Measurements from ENCODE around the gene CRYGN.

CRYGN gene

GRCh38 chr7:151392426-151392825, 47.5 kb downstream of the CRYGN start:
- CTCF ChIA-PET: interaction anchor here (0.6 kb wide), 1 partner anchor 12 kb away, joined by 3 read pairs; no protein-coding TSS in a partner anchor
- no peak for DNase-seq (ENCODE audit: extremely low spot score)
- POLR2A ChIA-PET: no interaction called here
- no peak for TF ChIP-seq L3MBTL2 (conservative IDR thresholded peaks at IDR 0.05)
- TF ChIP-seq FOXM1 (IDR thresholded peaks at IDR 0.05; ENCODE audit: borderline replicate concordance): no peak
- no peak for TF ChIP-seq HDGF (IDR thresholded peaks at IDR 0.05; ENCODE audit: borderline replicate concordance)
- TF ChIP-seq NFRKB (IDR thresholded peaks at IDR 0.05): no peak

DNA sequence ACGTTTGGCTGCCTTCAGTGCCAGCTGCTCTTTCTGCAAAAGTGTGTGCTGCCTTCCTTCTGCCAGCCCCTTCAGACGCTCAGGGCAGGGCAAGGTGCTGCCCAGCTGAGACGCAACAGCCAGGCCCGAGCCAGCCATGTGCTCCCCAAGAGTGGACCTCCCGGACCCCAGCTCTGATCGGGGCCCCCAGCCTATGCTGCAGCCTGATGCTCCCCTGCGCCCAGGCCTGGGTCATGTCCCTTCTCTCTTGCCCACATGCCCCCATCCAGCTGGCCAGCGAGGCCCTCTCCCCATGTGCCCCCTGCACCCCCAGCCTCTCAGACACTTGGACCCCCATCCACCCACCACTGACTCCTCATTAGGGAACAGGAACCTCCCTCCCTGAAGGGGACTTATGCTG, 47.9 kb downstream of the CRYGN start:
- POLR2A ChIA-PET: no interaction called here
- DNase-seq (ENCODE audit: extremely low spot score): no peak
- no peak for TF ChIP-seq SP1 (IDR thresholded peaks at IDR 0.05)
- TF ChIP-seq L3MBTL2 (conservative IDR thresholded peaks at IDR 0.05): no peak
- no peak for TF ChIP-seq FOXK2 (IDR thresholded peaks at IDR 0.05)
- TF ChIP-seq ARNT (IDR thresholded peaks at IDR 0.05): no peak
- no peak for TF ChIP-seq HDGF (IDR thresholded peaks at IDR 0.05; ENCODE audit: borderline replicate concordance)
- TF ChIP-seq CTBP1 (IDR thresholded peaks at IDR 0.05; ENCODE audit: borderline replicate concordance): no peak
- CTCF ChIA-PET: no interaction called here

GRCh38 chr7:151391358-151391730, 48.6 kb downstream of the CRYGN start:
- ChIA-PET POLR2A (no interaction called here), CTCF (no interaction called here)
- TF ChIP-seq L3MBTL2 (conservative IDR thresholded peaks at IDR 0.05): no peak
- TF ChIP-seq BHLHE40 (IDR thresholded peaks at IDR 0.05; ENCODE audit: borderline replicate concordance): no peak
- TF ChIP-seq NFRKB (IDR thresholded peaks at IDR 0.05): no peak
- no peak for TF ChIP-seq SUZ12 (IDR thresholded peaks at IDR 0.05)
- no peak for TF ChIP-seq TARDBP (IDR thresholded peaks at IDR 0.05)
- no peak for TF ChIP-seq FOXA1 (IDR thresholded peaks at IDR 0.05)
- TF ChIP-seq FOXM1 (IDR thresholded peaks at IDR 0.05; ENCODE audit: borderline replicate concordance): no peak
- TF ChIP-seq, protein P1, sequence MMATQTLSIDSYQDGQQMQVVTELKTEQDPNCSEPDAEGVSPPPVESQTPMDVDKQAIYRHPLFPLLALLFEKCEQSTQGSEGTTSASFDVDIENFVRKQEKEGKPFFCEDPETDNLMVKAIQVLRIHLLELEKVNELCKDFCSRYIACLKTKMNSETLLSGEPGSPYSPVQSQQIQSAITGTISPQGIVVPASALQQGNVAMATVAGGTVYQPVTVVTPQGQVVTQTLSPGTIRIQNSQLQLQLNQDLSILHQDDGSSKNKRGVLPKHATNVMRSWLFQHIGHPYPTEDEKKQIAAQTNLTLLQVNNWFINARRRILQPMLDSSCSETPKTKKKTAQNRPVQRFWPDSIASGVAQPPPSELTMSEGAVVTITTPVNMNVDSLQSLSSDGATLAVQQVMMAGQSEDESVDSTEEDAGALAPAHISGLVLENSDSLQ (IDR thresholded peaks at IDR 0.05): no peak
- TF ChIP-seq ARNT (IDR thresholded peaks at IDR 0.05): no peak
- TF ChIP-seq SP1 (IDR thresholded peaks at IDR 0.05): no peak
- TF ChIP-seq HDGF (IDR thresholded peaks at IDR 0.05; ENCODE audit: borderline replicate concordance): no peak
- no peak for TF ChIP-seq ELF4 (IDR thresholded peaks at IDR 0.05)
- no peak for TF ChIP-seq CTBP1 (IDR thresholded peaks at IDR 0.05; ENCODE audit: borderline replicate concordance)
- TF ChIP-seq FOXK2 (IDR thresholded peaks at IDR 0.05): no peak
- TF ChIP-seq LEF1 (IDR thresholded peaks at IDR 0.05; ENCODE audit: borderline replicate concordance): no peak
- DNase-seq (ENCODE audit: extremely low spot score): no peak

DNA sequence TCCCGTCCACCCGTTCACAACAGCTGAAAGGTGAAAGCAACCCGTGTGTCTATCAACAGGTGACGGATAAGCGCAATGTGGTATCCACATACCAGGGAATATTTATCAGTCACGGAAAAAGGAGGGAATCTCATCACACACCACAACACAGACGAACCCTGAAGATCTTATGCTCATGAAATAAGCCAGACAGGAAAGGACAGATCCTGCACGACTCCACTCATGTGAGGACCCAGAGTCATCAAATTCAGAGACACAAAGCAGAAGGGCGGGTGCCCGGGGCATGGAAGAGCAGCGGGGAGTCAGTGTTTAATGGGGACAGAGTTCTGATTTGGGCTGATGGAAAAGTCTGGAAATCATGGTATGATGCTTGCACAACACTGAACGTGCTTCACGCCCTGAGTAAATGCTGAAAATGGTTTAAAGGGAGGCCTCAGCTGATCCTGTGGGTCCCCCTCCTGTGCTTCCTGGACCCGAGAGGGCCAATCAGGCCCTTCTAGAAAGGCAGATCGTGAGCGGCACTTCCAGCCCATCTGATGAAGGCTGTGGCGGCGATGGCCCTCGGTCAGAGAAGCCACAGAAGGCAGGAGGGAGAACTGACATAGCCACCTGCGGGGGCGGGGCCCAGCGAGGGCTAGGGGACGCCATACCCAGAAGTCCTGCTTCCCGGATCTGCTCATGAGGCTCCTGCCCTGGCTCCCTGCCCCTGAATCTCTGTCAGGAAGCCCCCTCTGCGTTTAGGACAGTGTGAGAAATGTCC, 49.2 kb downstream of the CRYGN start:
- TF ChIP-seq BHLHE40 (IDR thresholded peaks at IDR 0.05; ENCODE audit: borderline replicate concordance): no peak
- TF ChIP-seq FOXK2 (IDR thresholded peaks at IDR 0.05): no peak
- no peak for TF ChIP-seq CTBP1 (IDR thresholded peaks at IDR 0.05; ENCODE audit: borderline replicate concordance)
- no peak for TF ChIP-seq FOXM1 (IDR thresholded peaks at IDR 0.05; ENCODE audit: borderline replicate concordance)
- TF ChIP-seq SUZ12 (IDR thresholded peaks at IDR 0.05): no peak
- no peak for TF ChIP-seq LEF1 (IDR thresholded peaks at IDR 0.05; ENCODE audit: borderline replicate concordance)
- TF ChIP-seq ARNT (IDR thresholded peaks at IDR 0.05): no peak
- TF ChIP-seq, protein P1 (IDR thresholded peaks at IDR 0.05): no peak
- TF ChIP-seq NFRKB (IDR thresholded peaks at IDR 0.05): no peak
- no peak for TF ChIP-seq ELF4 (IDR thresholded peaks at IDR 0.05)
- no peak for TF ChIP-seq FOXA1 (IDR thresholded peaks at IDR 0.05)
- TF ChIP-seq TARDBP (IDR thresholded peaks at IDR 0.05): no peak
- no peak for TF ChIP-seq L3MBTL2 (conservative IDR thresholded peaks at IDR 0.05)
- TF ChIP-seq SP1 (IDR thresholded peaks at IDR 0.05): no peak
- no peak for TF ChIP-seq ZNF384 (IDR thresholded peaks at IDR 0.05)
- no peak for TF ChIP-seq HDGF (IDR thresholded peaks at IDR 0.05; ENCODE audit: borderline replicate concordance)

DNA sequence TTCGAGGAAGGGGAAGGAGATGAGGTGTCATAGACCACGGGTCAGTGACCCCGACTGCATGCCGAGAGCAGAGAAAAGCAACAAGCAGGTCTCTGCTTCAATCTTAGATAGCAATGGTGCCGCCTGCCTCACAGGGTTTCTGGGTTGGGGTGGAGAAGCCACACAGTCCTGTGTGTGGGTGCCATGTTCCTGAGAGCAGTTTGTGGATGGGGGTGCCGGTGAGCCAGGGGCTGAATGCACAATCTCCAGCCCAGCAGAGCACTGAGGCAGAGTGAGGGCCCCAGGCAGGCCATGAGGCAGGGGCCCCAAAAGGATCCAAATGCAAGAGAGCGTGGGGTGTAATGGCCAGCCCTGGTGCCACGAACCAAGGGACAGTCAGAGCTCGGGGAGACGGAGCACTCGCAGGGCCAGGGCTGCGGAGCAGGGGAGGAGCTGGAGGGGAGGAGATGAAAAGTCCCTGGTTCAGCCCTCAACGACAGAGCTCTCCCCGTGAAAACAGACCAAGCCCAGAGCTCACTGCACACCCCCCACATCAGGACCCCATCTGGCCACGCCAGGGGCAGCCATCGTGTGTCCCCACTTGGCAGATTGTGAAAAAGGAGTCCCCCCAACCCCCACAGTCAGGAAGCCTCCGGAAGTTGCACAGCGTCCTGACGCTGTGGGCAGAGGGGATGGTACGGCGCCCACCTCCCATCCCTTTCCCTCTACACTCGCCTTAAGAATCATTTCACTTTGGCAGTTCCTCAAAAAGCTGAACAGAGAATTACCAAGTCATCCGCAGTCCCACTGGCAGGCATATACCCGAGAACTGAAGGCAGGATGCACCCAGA, 50.0 kb downstream of the CRYGN start:
- ChIA-PET POLR2A (no interaction called here), CTCF (interaction anchor here (0.6 kb wide), 1 partner anchor 61 kb away, joined by 3 read pairs; no protein-coding TSS in a partner anchor)
- no peak for TF ChIP-seq FOXK2 (IDR thresholded peaks at IDR 0.05)
- no peak for TF ChIP-seq ELF4 (IDR thresholded peaks at IDR 0.05)
- TF ChIP-seq TARDBP (IDR thresholded peaks at IDR 0.05): no peak
- no peak for TF ChIP-seq L3MBTL2 (conservative IDR thresholded peaks at IDR 0.05)
- TF ChIP-seq FOXM1 (IDR thresholded peaks at IDR 0.05; ENCODE audit: borderline replicate concordance): no peak
- no peak for TF ChIP-seq HDGF (IDR thresholded peaks at IDR 0.05; ENCODE audit: borderline replicate concordance)
- TF ChIP-seq ARNT (IDR thresholded peaks at IDR 0.05): no peak
- TF ChIP-seq SP1 (IDR thresholded peaks at IDR 0.05): no peak
- TF ChIP-seq CTBP1 (IDR thresholded peaks at IDR 0.05; ENCODE audit: borderline replicate concordance): no peak
- TF ChIP-seq, protein P1 (IDR thresholded peaks at IDR 0.05): no peak
- TF ChIP-seq ZNF384 (IDR thresholded peaks at IDR 0.05): no peak
- TF ChIP-seq NFRKB (IDR thresholded peaks at IDR 0.05): no peak
- TF ChIP-seq BHLHE40 (IDR thresholded peaks at IDR 0.05; ENCODE audit: borderline replicate concordance): no peak
- TF ChIP-seq LEF1 (IDR thresholded peaks at IDR 0.05; ENCODE audit: borderline replicate concordance): no peak
- TF ChIP-seq FOXA1 (IDR thresholded peaks at IDR 0.05): no peak
- no peak for TF ChIP-seq SUZ12 (IDR thresholded peaks at IDR 0.05)
- DNase-seq (ENCODE audit: extremely low spot score): no peak

More for the DNA sequence above, 49.2 kb downstream of the CRYGN start:
- POLR2A ChIA-PET: no interaction called here
- DNase-seq (ENCODE audit: extremely low spot score): no peak
- CTCF ChIA-PET: interaction anchor here (0.6 kb wide), 1 partner anchor 60 kb away, joined by 3 read pairs; no protein-coding TSS in a partner anchor

Data from HEK293T (cell line).